ENCODE data around the gene SPINT1.

SPINT1 gene

DNA sequence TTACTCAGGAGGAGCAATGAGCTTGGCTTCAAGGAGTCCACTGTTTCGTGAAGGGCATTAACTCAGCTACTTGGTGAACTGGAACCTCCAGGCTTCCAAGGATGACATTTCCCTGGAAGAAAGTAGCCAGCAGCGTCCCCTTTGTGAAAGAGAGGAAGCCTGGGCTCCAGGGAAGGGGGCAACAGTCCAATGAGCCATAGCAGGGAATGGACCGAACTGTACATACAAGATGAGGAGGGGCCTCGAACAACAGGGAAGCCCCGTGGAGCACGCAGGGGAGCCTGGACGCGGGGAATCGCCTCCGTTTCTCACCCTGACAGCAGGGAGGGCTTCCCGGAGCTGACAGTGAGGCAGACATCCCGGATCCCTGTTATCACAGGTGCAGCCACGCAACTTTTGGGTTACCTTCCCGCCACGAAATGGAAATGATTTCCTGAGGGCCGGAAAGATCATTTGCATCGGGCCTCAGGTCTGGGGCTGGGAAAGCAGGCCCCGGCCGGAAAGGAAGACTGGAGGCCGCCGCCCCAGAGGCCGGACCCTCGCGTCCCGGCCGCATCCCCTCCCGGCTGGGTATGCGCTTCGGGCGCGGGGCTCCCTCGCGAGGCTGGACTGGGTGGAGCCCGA is 475 bp upstream of the SPINT1 start:
- H3K4me3 Mint-ChIP-seq, result peak overlapping the region; percentile 76
- peaks cover 26% of the 10 kb centered on the region for H3K4me1 Mint-ChIP-seq (ENCODE audit: low read depth)
- H3K36me3 Mint-ChIP-seq (ENCODE audit: low read depth), result peaks cover 2% of the 10 kb centered on the region
- no peak overlapping the region for H3K27ac Mint-ChIP-seq
- no peaks in the 10 kb centered on the region for H3K9me3 Mint-ChIP-seq
- no peak for DNase-seq (ENCODE audit: low spot score)
- peaks cover 19% of the 10 kb centered on the region for H3K27me3 Mint-ChIP-seq (ENCODE audit: low read depth)

DNA sequence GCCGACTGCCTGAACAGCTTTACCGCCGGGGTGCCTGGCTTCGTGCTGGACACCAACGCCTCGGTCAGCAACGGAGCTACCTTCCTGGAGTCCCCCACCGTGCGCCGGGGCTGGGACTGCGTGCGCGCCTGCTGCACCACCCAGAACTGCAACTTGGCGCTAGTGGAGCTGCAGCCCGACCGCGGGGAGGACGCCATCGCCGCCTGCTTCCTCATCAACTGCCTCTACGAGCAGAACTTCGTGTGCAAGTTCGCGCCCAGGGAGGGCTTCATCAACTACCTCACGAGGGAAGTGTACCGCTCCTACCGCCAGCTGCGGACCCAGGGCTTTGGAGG is 815 bp downstream of the SPINT1 start:
- Mint-ChIP-seq H3K27ac (peak overlapping the region; percentile 64), H3K36me3 (ENCODE audit: low read depth) (peaks cover 2% of the 10 kb centered on the region), H3K9me3 (no peaks in the 10 kb centered on the region), H3K27me3 (ENCODE audit: low read depth) (peaks cover 19% of the 10 kb centered on the region), H3K4me3 (peak overlapping the region; percentile 90), H3K4me1 (ENCODE audit: low read depth) (peaks cover 26% of the 10 kb centered on the region)
- DNase-seq (ENCODE audit: low spot score), result peak; percentile 31

DNA sequence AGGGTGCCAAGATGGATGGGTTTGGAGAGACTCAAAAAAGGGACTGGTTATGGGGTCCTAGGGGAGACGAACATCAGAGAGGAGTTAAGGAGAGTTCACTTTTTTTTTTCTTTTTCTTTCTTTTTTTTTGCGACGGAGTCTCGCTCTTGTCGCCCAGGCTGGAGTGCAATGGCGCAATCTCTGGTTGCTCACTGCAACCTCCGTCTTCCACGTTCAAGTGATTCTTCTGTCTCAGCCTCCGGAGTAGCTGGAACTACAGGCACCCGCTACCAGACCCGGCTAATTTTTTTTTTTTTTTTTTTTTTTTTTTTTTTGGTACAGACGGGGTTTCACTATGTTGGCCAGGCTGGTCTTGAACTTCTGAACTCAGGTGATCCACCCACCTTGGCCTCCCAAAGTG is 1.2 kb downstream of the SPINT1 start:
- peaks cover 26% of the 10 kb centered on the region for H3K4me1 Mint-ChIP-seq (ENCODE audit: low read depth)
- H3K36me3 Mint-ChIP-seq (ENCODE audit: low read depth), result peaks cover 2% of the 10 kb centered on the region
- H3K27me3 Mint-ChIP-seq (ENCODE audit: low read depth), result peaks cover 19% of the 10 kb centered on the region

DNA sequence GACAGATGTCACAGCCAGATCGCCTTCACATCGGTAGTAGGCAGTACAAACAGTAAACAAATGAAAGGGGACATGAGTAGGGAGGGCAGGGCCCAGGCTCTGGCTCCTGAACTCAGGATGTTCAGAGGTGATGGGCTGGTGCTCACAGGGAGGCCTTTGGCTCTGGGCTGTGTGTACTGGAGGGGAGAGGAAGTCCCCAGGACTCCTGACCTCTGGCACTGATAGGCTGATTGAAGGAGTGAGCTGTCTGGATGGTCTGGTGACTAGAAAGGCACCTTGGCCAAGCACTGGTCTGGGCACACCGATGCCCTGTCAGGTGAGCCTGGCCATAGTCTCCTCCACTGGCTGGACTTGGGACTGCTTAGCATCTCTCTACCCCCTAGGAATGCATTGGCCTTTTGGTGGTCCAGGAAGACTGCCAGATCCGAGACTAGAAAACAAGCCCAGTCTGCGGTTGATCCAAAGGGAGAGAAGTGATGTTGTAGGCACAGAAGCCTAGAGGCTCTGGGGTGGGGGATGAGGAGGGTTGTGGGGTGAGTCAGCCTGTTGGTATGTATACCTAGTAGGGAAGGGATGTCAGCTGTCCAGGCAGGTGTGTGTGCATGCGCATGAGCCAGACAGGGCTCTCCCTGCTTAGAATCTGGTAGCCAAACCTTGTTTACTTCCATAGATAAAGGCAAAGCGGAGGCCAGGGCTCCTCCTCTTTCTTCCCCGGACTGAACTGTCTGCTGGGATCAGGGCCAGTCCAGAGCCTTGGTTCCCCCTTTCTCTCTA is 1.9 kb downstream of the SPINT1 start:
- H3K4me3 Mint-ChIP-seq, result peak overlapping the region; percentile 37

More for the DNA sequence above, 1.2 kb downstream of the SPINT1 start:
- no peak for DNase-seq (ENCODE audit: low spot score)
- no peaks in the 10 kb centered on the region for H3K9me3 Mint-ChIP-seq
- H3K4me3 Mint-ChIP-seq, result peak overlapping the region; percentile 90
- H3K27ac Mint-ChIP-seq, result peak overlapping the region; percentile 64

DNA sequence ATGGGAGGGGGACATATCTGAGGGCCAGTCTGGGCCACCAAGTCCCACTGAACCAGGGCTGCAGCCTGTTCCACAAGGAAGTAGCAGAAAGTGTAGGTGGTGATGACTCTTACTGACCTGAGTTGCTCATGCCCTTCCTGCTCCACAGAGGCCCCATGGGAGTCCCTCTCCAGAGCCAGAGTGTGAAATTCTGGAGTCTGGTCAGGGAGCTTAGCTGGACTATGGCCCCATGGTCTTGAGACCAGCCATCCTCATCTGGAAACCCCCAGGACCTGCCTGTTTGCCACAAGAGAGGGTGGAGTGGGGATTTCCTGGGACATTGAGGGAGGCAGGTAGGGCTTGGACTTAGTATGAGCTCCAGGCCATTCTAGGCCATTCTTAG is 3.0 kb downstream of the SPINT1 start:
- Mint-ChIP-seq H3K27me3 (ENCODE audit: low read depth) (peaks cover 15% of the 10 kb centered on the region), H3K9me3 (no peaks in the 10 kb centered on the region), H3K27ac (peak overlapping the region; percentile 6), H3K36me3 (ENCODE audit: low read depth) (peaks cover 2% of the 10 kb centered on the region), H3K4me1 (ENCODE audit: low read depth) (peaks cover 26% of the 10 kb centered on the region), H3K4me3 (peak overlapping the region; percentile 14)
- no peak for DNase-seq (ENCODE audit: low spot score)

More for the DNA sequence above, 1.9 kb downstream of the SPINT1 start:
- Mint-ChIP-seq H3K9me3 (no peaks in the 10 kb centered on the region), H3K27me3 (ENCODE audit: low read depth) (peaks cover 18% of the 10 kb centered on the region), H3K36me3 (ENCODE audit: low read depth) (peaks cover 2% of the 10 kb centered on the region), H3K27ac (no peak overlapping the region), H3K4me1 (ENCODE audit: low read depth) (peaks cover 26% of the 10 kb centered on the region)
- DNase-seq (ENCODE audit: low spot score), result no peak

DNA sequence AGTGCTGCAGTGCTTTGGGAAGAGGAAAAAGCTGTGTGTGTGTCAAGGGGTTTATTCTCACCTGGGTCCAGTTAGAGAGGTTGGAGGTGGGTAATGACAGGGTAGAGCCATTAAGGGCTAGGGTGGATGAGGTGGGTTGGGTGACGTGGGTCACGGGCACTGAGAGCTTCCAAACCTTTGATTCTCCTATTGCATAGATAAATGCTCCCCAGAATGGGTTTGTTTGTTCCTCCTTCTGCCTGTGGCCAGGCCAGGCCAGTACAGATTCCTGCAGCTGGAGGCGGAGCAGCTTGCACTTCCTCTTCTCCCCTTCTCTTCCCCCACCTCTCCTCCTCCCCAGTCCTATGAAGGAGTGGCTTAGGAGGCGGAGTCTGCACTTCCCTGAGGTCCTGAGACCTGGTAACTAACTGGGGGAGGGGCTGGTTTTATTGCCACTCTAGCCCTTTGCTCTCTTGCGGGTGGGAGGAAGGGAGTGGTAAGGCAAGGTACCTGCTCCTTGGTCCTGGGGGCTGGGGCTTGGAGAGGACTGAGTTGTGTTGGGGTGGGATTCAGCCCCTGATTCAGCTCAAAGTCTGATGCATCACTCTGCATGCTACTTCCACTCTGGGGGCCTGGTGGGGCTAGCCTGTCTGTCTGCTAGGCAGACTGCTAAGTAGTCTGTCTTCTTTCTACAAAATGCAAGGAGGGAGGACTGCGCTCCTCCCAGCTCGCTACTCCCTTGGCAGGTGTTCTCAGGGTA is 3.5 kb downstream of the SPINT1 start:
- Mint-ChIP-seq H3K36me3 (ENCODE audit: low read depth) (peaks cover 2% of the 10 kb centered on the region), H3K9me3 (no peaks in the 10 kb centered on the region), H3K4me1 (ENCODE audit: low read depth) (peaks cover 26% of the 10 kb centered on the region), H3K27ac (peak overlapping the region; percentile 6), H3K4me3 (peak overlapping the region; percentile 14), H3K27me3 (ENCODE audit: low read depth) (peaks cover 12% of the 10 kb centered on the region)
- DNase-seq (ENCODE audit: low spot score), result no peak

DNA sequence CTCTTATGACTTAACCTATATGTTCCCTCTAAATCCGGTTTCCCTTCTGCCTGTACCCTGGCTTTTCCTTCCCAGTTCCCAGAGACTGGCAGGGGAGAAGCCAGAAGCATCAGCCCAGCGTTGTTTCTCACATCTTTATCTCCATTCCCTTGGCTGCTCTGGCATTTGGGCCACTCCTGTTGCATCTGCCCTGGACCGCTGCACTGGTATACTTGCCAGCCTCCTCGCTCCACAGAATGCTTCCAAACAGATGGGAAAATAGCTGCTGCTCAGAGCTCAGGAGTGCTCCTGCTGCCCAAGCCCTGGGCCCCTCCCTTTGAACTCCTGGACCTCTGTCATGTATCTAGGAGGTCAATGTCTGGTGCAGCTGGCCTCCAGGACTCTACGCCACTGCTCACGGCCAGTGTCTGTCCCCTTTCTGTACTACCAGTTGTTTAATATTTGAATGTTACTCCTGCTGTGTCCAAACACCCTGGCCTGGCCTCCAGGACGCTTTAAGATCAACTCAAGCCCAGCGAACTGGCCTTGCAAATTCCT is 6.8 kb downstream of the SPINT1 start:
- Mint-ChIP-seq H3K27me3 (ENCODE audit: low read depth) (no peaks in the 10 kb centered on the region), H3K4me1 (ENCODE audit: low read depth) (peaks cover 17% of the 10 kb centered on the region), H3K36me3 (ENCODE audit: low read depth) (no peaks in the 10 kb centered on the region), H3K4me3 (no peak overlapping the region), H3K9me3 (no peaks in the 10 kb centered on the region), H3K27ac (no peak overlapping the region)
- DNase-seq (ENCODE audit: low spot score), result no peak

DNA sequence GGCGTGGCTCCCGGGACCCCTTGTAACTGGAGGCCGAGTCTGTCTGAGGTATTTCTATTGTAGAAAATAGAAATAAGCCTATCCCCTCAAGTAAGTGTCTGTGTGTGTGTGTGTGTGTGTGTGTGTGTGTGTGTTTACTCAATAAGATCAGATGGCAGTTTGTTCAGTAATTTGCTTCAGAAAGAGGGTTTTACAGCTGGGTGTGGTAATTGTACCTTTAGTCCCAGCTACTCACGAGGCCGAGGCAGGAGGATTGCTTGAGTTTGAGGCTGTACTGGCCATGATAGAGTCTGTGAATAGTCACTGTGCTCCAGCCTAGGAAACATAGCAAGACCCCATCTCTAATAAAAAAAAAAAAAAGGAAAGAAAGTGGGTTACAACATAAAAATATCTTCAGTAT is 8.7 kb downstream of the SPINT1 start:
- Mint-ChIP-seq H3K36me3 (ENCODE audit: low read depth) (no peaks in the 10 kb centered on the region), H3K4me3 (no peak overlapping the region), H3K27ac (no peak overlapping the region), H3K9me3 (no peaks in the 10 kb centered on the region), H3K27me3 (ENCODE audit: low read depth) (no peaks in the 10 kb centered on the region), H3K4me1 (ENCODE audit: low read depth) (peaks cover 4% of the 10 kb centered on the region)
- no peak for DNase-seq (ENCODE audit: low spot score)

DNA sequence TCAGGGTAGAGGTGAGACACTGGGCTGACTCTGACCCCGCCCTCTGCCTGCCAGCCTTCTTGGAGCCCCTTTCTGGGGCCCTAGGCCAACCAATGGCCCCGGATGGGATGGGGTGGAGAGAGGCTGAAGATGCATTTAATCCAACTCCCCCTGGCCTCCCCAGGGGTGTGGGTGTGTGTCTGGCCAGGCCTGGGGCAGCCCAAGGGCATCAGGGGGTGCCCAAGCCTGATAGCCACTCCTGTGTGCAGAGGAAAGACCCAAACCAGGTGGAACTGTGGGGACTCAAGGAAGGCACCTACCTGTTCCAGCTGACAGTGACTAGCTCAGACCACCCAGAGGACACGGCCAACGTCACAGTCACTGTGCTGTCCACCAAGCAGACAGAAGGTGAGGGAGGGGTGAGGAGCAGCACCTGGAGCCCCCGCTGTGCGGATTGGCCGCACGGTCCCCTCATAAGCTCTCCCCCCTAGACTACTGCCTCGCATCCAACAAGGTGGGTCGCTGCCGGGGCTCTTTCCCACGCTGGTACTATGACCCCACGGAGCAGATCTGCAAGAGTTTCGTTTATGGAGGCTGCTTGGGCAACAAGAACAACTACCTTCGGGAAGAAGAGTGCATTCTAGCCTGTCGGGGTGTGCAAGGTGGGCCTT is 9.5 kb downstream of the SPINT1 start:
- no peaks in the 10 kb centered on the region for H3K36me3 Mint-ChIP-seq (ENCODE audit: low read depth)
- no peak for DNase-seq (ENCODE audit: low spot score)
- H3K4me1 Mint-ChIP-seq (ENCODE audit: low read depth), result no peaks in the 10 kb centered on the region
- H3K27me3 Mint-ChIP-seq (ENCODE audit: low read depth), result no peaks in the 10 kb centered on the region
- H3K27ac Mint-ChIP-seq, result no peak overlapping the region
- no peaks in the 10 kb centered on the region for H3K9me3 Mint-ChIP-seq
- H3K4me3 Mint-ChIP-seq, result no peak overlapping the region

DNA sequence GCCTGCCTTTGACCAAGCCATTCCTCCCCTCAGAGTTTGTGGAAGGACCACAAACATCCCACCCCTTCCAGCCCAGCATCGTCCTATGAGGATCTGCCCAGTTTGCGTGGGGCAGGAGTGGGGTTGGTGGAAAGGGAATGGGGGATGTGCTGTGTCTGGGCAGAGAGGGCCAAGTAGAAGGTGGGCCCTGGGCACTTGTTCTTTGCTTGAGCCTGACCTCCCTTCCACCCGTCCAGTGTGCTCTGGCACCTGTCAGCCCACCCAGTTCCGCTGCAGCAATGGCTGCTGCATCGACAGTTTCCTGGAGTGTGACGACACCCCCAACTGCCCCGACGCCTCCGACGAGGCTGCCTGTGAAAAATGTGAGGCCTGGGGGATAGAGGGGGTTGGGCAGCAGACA is 10.3 kb downstream of the SPINT1 start:
- H3K4me1 Mint-ChIP-seq (ENCODE audit: low read depth), result peaks cover 5% of the 10 kb centered on the region
- no peaks in the 10 kb centered on the region for H3K27me3 Mint-ChIP-seq (ENCODE audit: low read depth)
- no peak overlapping the region for H3K27ac Mint-ChIP-seq
- H3K4me3 Mint-ChIP-seq, result no peak overlapping the region
- no peaks in the 10 kb centered on the region for H3K36me3 Mint-ChIP-seq (ENCODE audit: low read depth)
- no peak for DNase-seq (ENCODE audit: low spot score)
- H3K9me3 Mint-ChIP-seq, result no peaks in the 10 kb centered on the region

DNA sequence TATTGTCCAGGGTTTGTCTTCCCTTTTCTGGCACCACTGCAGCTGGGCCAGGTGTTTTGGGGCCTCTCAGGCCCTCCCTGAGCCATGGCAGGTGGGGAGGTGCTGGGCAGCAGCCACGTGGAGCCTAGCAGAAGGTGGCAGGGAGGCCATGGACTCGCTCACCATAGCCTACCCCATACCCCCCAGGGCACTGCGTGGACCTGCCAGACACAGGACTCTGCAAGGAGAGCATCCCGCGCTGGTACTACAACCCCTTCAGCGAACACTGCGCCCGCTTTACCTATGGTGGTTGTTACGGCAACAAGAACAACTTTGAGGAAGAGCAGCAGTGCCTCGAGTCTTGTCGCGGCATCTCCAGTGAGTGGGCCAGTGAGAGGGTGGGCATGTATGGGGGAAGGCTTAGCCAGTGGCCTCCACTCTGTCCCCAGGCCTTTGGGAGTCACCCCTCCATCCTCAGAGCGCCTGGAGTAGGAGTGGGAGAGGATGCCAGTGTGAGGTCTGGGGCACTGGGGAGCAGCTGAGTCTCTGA is 11.9 kb downstream of the SPINT1 start:
- Mint-ChIP-seq H3K27me3 (ENCODE audit: low read depth) (no peaks in the 10 kb centered on the region), H3K9me3 (no peaks in the 10 kb centered on the region), H3K27ac (no peak overlapping the region), H3K4me1 (ENCODE audit: low read depth) (peaks cover 10% of the 10 kb centered on the region), H3K4me3 (no peak overlapping the region), H3K36me3 (ENCODE audit: low read depth) (no peaks in the 10 kb centered on the region)
- DNase-seq (ENCODE audit: low spot score), result no peak

DNA sequence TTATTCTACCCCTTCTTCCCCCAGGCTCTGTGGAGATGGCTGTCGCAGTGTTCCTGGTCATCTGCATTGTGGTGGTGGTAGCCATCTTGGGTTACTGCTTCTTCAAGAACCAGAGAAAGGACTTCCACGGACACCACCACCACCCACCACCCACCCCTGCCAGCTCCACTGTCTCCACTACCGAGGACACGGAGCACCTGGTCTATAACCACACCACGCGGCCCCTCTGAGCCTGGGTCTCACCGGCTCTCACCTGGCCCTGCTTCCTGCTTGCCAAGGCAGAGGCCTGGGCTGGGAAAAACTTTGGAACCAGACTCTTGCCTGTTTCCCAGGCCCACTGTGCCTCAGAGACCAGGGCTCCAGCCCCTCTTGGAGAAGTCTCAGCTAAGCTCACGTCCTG is 12.9 kb downstream of the SPINT1 start:
- Mint-ChIP-seq H3K27ac (no peak overlapping the region), H3K4me3 (no peak overlapping the region), H3K36me3 (ENCODE audit: low read depth) (no peaks in the 10 kb centered on the region), H3K27me3 (ENCODE audit: low read depth) (no peaks in the 10 kb centered on the region), H3K4me1 (ENCODE audit: low read depth) (peaks cover 10% of the 10 kb centered on the region), H3K9me3 (no peaks in the 10 kb centered on the region)
- no peak for DNase-seq (ENCODE audit: low spot score)

DNA sequence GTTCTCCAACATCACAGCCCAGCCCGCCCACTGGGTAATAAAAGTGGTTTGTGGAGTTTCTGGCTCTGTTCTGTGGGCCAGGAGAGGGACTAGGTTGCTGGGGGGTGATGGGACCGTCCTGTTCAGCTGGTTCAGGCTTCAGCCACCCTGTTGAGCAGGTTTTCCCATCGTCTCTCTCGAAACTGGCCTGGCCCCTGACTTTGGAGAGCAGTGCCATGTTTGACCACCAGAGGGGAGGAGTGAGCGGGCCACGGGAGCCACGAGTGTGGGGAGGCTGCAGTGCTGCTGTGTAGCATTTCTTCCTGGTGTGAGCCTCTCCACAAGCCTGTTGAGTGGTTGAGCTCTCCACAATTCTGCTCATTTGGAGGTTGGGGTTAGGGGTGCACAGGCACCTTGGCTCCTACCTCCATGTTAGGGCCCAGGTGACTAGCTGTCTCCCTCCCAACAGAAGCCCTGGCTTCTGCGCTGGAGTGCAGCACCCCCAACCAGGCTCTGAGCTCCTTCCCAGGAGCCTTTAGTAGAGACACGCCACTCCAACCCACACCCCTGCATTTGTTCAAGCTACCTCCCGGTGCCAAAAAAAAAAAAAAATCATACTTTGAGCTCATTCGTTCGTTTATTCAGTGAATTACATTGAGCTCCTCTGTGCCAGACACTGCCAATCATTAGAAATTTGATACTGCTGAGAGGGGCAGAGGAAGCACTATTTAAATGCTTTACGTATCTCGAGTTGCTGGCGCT is 13.9 kb downstream of the SPINT1 start:
- no peaks in the 10 kb centered on the region for H3K27me3 Mint-ChIP-seq (ENCODE audit: low read depth)
- peaks cover 10% of the 10 kb centered on the region for H3K4me1 Mint-ChIP-seq (ENCODE audit: low read depth)
- DNase-seq (ENCODE audit: low spot score), result peak; percentile 70
- no peaks in the 10 kb centered on the region for H3K36me3 Mint-ChIP-seq (ENCODE audit: low read depth)
- H3K27ac Mint-ChIP-seq, result no peak overlapping the region
- H3K9me3 Mint-ChIP-seq, result no peaks in the 10 kb centered on the region
- no peak overlapping the region for H3K4me3 Mint-ChIP-seq

Measured in T-helper 2 cell treated with Interferon-gamma antibody and Interleukin-4, amounts not matched to agents 5 μg/mL and 100 μg/mL, for 36 hours (primary cell).